ENCODE data around the gene DLX3. TPM values are rescaled to one million over a fixed set of nuclear protein-coding genes. Genes with fewer than 3 reads are reported as not detected.

Gene DLX3
- total RNA-seq, 1 donor from 2014 or later, result 0.69 TPM

DNA sequence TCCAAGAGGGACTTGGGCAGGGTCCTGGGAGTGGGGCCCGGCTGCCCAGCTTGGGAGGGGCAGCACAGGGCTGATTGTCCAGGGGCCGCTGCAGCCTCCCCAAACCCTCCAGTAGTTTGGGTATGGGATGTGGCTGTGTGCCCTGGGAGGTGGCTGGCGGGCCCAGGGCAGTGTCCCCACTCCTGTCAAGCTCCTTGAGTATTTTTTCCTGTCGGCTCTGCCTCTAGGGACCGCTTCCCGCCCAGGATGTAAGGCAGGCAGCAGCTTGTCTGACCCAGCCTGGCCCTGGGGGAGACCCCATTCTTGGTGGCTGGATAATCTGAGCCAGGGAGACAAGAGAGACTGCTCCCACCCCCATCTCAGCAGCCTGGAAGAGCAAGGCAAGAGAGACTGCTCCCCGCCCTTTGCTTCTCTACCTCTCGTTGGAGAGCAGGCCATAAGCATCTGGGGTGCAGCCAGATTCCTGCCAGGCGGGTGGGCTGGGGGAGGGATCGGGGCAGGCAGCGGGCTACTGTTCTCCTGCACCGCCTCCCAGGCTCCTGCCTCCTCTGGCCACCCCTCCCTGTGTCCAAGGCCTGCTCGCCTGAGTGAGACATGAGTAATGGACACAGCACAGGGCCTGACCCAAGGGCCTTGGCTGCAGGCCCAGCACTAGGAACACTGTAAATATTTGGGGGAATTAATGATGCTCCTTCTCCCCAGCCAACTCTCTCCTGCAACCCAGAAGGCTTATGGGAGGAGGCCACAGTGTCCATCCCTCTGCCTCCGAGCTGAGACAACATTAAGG lies 42.5 kb upstream of the DLX3 start:
- TF ChIP-seq, protein P1, sequence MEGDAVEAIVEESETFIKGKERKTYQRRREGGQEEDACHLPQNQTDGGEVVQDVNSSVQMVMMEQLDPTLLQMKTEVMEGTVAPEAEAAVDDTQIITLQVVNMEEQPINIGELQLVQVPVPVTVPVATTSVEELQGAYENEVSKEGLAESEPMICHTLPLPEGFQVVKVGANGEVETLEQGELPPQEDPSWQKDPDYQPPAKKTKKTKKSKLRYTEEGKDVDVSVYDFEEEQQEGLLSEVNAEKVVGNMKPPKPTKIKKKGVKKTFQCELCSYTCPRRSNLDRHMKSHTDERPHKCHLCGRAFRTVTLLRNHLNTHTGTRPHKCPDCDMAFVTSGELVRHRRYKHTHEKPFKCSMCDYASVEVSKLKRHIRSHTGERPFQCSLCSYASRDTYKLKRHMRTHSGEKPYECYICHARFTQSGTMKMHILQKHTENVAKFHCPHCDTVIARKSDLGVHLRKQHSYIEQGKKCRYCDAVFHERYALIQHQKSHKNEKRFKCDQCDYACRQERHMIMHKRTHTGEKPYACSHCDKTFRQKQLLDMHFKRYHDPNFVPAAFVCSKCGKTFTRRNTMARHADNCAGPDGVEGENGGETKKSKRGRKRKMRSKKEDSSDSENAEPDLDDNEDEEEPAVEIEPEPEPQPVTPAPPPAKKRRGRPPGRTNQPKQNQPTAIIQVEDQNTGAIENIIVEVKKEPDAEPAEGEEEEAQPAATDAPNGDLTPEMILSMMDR (IDR thresholded peaks at IDR 0.05), result no peak
- Histone ChIP-seq H3K36me3 (no peaks in the 10 kb centered on the region), H3K9me3 (no peaks in the 10 kb centered on the region), H3K27me3 (no peaks in the 10 kb centered on the region), H3K27ac (peak overlapping the region; percentile 87), H3K4me3 (no peak overlapping the region), H3K4me1 (peaks cover 45% of the 10 kb centered on the region)
- DNase-seq, result peak; percentile 86
- peak; percentile 76 for ATAC-seq
- intact Hi-C loops (cut with DNase I), result no loop called here

DNA sequence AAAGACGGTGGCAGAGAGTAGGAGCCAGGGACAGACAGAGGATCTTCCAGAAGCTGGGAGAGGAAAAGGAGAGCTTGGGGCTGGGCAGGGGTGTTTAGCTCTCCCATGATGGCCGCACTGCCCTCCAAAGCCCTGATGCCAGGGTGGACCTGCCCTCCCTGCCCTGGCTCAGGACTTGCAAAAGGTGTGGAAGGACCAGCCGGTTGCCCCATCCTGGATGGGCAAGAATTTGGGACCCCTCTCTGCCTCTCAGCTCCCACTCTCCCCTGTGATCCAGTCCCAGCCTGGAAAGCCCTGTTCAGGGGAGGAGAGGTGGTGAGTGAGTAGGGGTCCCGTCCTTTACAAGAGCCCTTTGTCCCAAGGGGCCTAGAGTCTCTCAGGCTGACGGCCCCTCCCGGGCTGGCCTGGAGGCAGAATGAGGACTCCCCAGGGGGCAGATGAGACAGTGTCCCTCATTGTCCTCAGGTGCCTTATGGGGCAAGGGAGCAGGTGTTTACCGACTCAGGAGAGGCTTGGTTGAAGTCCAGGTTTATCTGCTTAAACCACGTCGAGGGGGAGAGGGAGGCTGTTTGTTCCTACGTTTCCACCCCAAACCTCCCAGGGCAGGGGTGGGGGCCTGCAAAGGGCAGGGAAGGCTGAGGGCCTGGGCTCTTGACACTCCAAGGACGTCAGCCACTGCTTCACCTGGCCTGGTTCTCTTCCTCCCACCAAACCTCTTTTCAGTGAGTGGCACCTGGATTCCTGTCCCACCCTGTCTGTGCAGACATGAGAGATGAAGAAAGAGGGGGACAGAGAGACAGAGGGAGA lies 41.6 kb upstream of the DLX3 start:
- H3K36me3 ChIP-seq, result no peaks in the 10 kb centered on the region
- DNase-seq (peak; percentile 79), ATAC-seq (peak; percentile 45)
- no peaks in the 10 kb centered on the region for H3K27me3 ChIP-seq
- H3K4me1 ChIP-seq, result peaks cover 45% of the 10 kb centered on the region
- H3K4me3 ChIP-seq, result no peak overlapping the region
- H3K27ac ChIP-seq, result peak overlapping the region; percentile 87
- no peaks in the 10 kb centered on the region for H3K9me3 ChIP-seq
- intact Hi-C loops (cut with DNase I), result no loop called here
- TF ChIP-seq, protein P1 (IDR thresholded peaks at IDR 0.05), result no peak

DNA sequence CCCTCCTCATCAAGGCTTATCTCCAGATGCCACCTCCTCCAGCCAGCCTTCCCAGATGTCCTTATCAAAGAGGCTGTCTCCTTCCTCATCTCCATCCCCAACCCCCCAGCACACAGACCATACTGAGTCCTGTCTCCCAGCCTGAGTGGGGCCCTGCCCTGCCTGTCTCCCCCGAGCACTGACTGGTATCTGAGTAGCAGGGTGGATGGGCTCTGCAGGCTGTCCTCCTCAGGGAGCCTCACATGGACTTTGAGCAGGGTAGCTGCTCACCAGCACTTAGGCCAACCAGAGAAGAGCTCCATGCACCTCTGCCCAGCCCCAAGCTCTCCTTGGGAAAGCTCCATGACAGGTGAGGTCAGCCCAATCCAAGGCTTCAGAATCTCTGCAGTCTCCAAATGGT lies 40.9 kb upstream of the DLX3 start:
- Histone ChIP-seq H3K4me3 (no peak overlapping the region), H3K27ac (peak overlapping the region; percentile 87), H3K36me3 (no peaks in the 10 kb centered on the region), H3K4me1 (peaks cover 45% of the 10 kb centered on the region), H3K9me3 (no peaks in the 10 kb centered on the region), H3K27me3 (no peaks in the 10 kb centered on the region)
- intact Hi-C loops (cut with DNase I), result no loop called here
- ATAC-seq (no peak), DNase-seq (no peak)
- TF ChIP-seq, protein P1 (IDR thresholded peaks at IDR 0.05), result no peak

DNA sequence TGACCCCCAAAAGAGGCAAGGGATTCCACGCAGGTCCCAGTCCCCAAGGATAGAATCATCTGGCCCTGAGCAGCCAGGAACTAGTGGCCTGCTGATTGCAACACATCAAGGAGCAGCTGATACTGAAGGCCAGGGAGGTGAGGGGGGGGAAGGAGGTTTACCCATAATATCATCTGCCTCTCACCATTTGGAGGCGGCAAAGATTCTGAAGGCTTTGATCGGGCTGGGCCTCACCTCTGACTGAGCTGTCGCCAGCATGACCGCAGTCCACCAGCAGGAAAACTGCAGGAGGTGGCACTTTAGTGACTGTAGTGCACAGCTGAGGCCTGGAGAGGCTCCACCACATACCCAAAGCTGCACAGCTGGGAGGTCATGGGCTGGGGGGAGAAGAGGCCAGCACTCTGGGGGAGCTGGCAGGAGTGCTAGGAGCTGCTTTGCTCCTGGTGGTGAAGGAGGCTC lies 40.4 kb upstream of the DLX3 start:
- TF ChIP-seq, protein P1 (IDR thresholded peaks at IDR 0.05), result no peak
- peaks cover 45% of the 10 kb centered on the region for H3K4me1 ChIP-seq
- no peaks in the 10 kb centered on the region for H3K9me3 ChIP-seq
- DNase-seq, result no peak
- H3K27me3 ChIP-seq, result no peaks in the 10 kb centered on the region
- H3K4me3 ChIP-seq, result no peak overlapping the region
- H3K36me3 ChIP-seq, result no peaks in the 10 kb centered on the region
- H3K27ac ChIP-seq, result peak overlapping the region; percentile 80
- ATAC-seq, result peak; percentile 36
- intact Hi-C loops (cut with DNase I), result no loop called here

DNA sequence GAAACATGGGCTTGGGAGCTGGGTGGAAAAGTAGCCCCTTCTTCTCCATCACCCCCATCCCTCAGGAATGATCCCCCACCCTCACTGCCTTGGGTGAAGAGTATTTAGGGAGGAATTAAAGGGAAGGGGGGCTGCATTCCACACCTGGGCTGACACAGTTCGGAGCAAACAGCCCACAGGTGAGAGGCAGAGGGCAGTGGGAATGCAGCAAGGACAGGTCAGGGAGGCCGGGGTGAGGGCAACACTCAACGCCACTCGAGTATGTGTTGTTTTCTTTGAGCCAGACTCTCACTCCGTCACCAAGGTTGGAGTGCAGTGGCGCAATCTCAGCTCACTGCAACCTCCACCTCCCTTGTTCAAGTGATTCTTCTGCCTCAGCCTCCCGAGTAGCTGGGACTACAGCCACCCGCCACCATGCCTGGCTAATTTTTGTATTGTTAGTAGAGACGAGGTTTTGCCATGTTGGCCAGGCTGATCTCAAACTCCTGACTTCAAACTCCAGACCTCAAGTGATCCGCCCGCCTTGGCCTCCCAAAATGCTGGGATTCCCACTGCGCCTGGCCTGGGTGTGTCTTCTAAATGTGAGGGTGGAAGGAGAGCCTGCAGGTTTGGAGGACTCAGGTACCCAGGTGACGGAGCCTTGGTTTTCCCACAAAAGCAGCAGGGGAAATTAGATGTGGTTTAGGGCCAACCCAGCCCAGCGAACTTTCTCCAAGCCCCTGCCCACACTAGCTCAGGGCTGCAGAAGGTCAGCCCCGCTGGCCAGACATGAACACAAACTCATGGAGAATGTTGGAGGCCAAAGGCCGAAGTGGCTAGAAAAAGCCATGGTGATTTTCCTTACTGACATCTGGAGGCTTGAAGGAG lies 39.7 kb upstream of the DLX3 start:
- Histone ChIP-seq H3K4me3 (no peak overlapping the region), H3K36me3 (no peaks in the 10 kb centered on the region), H3K4me1 (peaks cover 45% of the 10 kb centered on the region), H3K27me3 (no peaks in the 10 kb centered on the region), H3K9me3 (no peaks in the 10 kb centered on the region), H3K27ac (peak overlapping the region; percentile 80)
- peak; percentile 91 for DNase-seq
- intact Hi-C loops (cut with DNase I), result no loop called here
- TF ChIP-seq, protein P1 (IDR thresholded peaks at IDR 0.05), result no peak
- peak; percentile 81 for ATAC-seq

Measured in upper lobe of right lung (tissue), 1 donor.